Endothelial cell of umbilical vein (primary cell): Measurements from ENCODE around the gene NR3C2.

Source experiments
- CTCF ChIP-seq, 2 donors: IDR thresholded peaks; 1 replicate in 1 of 2; 2 replicates in 1 of 2; pipeline ENCODE4 v1.5.1; 2011; ENCODE audit warnings: low read length in 2 of 2, mild to moderate bottlenecking in 2 of 2, moderate library complexity in 2 of 2, control low read depth in 1 of 2, inconsistent platforms in 1 of 2, low read depth in 1 of 2; ENCODE audit not compliant: insufficient read depth in 1 of 2; ENCODE audit errors: extremely low read depth in 1 of 2
- EZH2 ChIP-seq: IDR thresholded peaks from 2 replicates; pipeline ENCODE4 v1.6.1; 2012; ENCODE audit warnings: borderline replicate concordance, low read depth, mild to moderate bottlenecking, moderate library complexity, low read length, inconsistent platforms; ENCODE audit not compliant: severe bottlenecking
- FOS ChIP-seq: IDR thresholded peaks from 2 replicates; pipeline ENCODE4 v1.6.1; 2011; ENCODE audit warnings: mild to moderate bottlenecking, low read length, moderate library complexity, borderline replicate concordance; ENCODE audit not compliant: insufficient read depth
- JUN ChIP-seq: IDR thresholded peaks from 2 replicates; pipeline ENCODE4 v1.6.1; 2011; ENCODE audit warnings: borderline replicate concordance, low read depth; ENCODE audit not compliant: insufficient read length, insufficient read depth
- POLR2A ChIP-seq: IDR thresholded peaks from 2 replicates; pipeline ENCODE4 v1.6.1; 2012; ENCODE audit warnings: low read depth, mild to moderate bottlenecking, control low read depth, low read length

GRCh38 chr4:148420397-148420796 lies 21.8 kb downstream of the NR3C2 start:
- TF ChIP-seq CTCF (IDR thresholded peaks at IDR 0.05; ENCODE audit: extremely low read depth in 1 of 2, insufficient read depth in 1 of 2, low read depth in 1 of 2, low read length in 2 of 2), result no peak
- TF ChIP-seq EZH2, result no peak
- no peak for TF ChIP-seq JUN
- TF ChIP-seq POLR2A, result no peak
- TF ChIP-seq FOS, result no peak
